ENCODE measurements around the gene PRR23C.
"Not testable (repeated sequence)": the region's sequence is repeated elsewhere in the genome, so short reads cannot be mapped to it uniquely, and the experiment has no call there.

PRR23C gene

DNA sequence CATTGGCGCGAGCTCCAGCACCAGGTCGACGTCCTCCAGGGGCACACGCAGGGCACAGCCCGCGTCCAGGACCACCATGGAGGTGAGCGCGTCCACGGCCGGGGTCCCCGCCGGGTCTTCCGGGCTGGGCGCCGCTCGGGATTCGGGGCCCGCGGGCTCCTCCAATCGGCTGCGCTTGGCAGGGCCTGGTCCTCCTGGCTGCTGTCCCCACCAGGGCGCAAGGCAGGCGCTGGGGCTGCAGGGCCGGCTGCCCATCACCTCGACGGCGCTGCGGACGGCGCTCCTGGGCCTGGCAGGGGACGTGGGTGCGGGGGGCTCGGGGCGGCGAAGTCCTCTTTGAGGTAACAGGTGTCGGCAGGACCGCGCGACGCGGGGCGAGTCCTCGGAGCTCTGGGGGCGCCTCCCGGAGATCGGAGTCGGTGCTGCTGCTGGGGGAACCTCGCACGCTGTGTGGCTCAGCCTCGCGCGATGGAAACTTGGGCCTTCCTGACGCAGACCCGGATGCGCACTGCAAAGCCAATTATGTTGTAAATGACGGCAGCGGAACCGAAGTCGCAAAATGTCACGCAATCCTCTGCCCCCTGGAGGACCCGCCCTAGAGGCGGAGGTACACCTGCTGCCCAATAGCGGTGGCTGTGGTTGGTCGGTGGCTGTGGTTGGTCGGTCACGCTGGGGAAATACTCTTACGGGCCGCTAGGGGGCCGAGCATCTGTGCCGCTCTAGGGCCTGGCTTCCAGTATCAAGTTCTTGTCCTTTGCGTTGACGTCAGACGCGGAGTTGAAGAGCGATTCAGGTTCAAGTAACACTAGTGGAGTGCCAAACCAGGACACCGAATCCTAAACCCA is at the start of gene PRR23C:
PRR23C (minus strand) TSS at position 527 of the 845 bp plus-strand sequence; CDS start at position 255, 272 bp downstream.
- no peak for DNase-seq

DNA sequence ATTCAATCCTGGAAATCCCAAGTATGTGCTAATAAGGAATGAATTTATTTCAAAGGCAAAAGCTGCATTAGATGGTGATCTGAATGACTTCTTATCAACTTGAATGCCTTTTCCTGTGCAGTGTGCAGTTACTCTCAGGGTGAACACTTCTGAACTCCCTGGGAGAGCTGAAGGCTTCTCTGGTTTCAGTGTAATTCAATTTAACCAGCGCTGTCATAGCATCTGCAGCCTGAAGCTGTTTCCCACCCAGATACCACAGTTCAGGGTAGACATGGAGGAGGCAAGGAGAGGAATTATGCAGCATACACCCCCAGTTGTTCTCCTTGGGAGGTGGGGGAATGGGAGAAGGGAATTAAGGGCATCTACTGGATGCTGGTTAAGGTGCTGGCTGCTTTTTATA is 49.1 kb upstream of the PRR23C start:
- DNase-seq: no peak

DNA sequence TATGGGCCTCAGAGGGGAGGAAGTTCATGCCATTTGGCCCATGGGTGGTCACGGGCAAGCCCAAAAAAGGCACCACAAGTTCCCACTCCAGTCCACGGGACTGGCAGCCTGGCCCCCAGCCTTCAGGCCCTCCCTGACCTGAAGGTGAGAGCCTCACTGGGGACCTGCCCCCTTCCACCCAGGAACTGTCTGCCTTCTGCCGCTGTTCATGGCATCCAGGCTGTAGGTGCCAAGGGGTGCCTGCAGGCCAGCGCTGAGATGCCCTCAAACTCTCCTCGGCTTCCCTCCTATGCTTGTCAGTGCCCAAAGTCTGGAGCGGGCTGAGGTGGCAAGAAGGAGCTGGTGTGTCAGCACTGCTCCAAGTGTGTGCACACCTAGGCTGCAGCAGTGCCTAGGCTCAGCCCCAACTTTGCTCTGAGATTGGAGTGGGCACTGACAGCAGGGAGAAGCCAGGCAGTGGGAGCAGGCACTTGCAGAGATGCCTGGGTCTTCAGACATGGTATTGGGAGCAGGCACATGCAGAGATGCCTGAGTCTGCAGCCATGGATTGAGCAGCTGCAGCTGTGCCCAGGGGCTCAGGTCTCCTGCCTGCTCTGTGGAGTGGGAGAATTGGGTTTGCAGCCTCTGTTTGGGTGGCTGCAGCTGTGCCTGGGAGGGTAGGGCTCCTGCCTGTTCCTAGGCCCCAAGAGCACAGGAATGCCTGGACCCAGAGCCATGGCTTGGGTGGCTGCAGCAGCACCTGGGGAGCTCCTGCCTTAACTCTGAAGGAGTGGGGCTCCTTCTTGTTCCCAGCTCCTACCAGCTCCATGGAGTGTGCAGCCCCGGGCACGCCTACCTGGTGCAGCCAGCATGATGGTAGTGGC is 44.0 kb upstream of the PRR23C start:
- no peak for DNase-seq

DNA sequence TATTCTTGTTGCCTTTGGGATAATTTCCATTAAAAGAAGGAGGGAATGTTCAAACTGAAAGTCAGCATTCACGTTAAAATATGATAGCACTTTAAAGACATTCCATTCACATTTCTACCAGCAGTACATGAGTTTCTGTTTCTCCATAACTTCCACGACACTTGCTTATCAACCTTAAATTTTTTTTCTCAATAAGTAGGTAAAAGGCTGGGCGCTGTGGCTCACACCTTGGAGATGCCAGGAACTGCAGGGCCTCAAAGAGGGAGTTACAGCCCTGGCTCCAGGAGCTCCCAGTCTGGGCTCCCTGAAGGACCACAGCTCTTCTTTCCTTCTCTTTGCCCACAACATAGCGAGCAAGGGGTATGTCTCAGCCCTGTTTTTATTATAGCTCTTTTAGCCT is 42.9 kb upstream of the PRR23C start:
- no peak for DNase-seq

DNA sequence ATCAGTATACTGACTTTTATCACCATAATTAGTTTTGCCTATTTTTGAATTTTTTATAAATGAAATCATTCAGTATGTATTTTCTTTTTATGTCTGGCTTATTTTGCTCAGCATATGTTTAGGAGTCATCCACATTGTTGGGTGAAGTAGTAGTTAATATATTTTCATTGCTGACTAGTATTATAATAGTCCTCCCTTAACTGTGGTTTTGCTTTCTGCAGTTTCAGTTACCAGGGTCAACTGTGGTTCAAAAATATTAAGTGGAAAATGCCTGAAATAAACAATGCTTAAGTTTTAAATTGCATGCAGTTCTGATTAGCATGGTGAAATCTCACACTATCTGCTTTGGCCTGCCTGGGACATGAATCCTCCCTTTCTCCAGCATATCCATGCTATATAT is 39.5 kb upstream of the PRR23C start:
- no peak for DNase-seq

DNA sequence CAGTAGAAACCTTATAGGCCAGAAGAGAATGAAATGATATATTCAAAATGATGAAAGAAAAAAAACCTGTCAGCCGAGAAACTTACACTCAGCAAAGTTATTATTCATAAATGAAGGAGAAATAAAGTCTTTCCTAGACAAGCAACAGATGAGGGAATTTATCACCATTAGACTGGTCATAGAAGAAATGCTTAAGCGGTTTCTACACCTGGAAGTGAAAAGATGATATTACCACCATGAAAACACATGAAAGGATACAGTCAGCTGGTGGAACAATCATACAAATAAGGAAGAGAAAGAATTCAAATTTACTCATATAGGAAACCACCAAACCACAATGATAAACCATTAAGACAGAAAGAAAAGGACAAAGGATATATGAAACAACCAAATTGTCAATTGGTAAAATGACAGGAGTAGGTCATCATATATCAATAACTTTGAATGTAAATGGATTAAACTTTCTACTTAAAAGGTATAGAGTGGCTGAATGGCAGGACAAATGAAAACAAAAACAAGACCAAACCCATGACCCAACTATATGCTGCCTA is 29.9 kb upstream of the PRR23C start:
- DNase-seq: no peak

DNA sequence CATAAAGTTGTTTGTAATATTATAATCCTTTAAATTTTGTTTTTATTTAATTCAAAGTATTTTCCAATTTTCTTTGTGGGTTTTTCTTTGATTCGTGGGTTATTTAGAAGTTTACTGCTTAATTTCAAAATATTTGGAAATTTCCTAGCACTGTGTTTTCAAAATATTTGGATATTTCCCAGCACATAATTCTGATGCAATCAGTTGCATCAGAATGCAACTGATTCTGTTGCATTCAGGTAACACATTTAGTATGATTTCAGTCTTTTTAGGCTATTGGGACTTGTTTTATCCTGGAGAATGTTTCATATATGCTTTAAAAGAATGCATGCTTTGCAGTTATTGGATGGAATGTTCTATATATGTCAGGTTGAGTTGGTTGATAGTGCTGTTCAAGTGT is 18.2 kb upstream of the PRR23C start:
- no peak for DNase-seq

DNA sequence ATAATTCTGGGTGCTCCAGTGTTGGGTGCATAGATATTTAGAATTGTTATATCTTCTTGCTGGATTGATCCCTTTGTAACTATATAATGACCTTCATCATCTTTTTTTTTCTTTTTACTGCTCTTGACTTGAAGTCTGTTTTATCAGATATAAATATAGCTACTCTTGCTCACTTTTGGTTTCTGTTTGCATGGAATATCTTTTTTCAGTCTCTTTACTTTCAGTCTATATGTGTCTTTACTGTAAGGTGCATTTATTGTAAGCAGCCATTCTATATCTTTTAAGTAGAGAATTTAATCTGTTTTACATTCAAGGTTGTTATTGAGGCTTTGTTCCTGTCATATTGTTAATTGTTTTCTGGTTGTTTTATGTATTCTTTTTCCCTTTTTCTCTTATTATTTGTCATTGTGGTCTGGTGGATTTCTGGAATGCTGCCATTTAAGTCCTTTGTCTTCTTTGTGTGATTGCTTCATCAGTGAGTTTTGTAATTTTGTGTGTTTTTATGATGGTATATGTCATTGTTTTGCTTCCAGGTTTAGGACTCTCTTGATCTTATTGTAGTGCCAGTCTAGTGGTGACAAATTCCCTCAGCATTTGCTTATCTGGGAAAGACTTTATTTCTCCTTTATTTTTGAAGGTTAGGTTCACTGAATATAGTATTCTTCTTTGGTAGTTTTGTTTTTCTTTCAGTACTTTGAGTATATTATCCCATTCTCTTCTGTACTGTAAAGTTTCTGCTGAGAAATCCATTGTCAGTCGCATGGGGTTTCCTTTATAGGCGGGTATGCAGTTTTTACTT is 8.3 kb upstream of the PRR23C start:
- DNase-seq: no peak

DNA sequence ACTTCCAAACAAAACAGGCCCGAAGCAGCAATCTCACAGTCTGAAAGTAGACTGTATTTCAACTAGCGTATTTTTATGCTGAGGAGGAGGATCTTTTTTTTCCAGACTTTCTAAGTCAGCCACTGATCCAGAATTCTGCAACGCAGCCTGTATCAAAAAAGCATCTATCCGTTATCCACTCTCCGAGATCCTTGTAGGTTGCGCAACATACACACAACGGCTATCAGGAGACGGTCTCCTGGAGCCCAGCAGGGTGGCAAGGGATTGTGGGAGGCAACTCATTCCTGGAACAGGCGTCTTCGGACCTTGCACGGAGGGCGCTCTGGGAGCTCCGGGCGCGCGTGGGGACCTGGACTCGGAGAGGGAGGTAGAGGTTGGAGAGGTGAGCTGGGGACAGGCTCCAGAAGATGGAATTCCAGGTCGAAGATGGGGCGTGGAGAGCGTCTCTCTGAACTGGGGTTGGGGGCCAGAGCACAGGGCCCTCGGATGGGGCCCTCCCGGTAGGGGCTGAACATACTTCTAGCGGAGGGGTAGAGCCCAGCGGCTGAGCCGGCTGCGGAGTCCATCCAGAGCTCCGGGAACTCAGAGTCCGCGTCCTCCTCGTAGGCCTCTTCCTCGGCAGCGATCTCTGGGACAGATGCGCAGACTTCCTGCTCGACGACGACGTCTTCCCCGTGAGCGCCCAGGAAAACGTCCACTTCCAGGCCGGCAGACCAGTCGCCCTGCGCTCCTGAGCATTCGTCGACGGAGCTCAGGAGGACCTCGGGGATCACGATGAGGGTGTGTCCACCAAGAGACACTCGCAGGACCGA is 932 bp downstream of the PRR23C start:
- no peak for DNase-seq

DNA sequence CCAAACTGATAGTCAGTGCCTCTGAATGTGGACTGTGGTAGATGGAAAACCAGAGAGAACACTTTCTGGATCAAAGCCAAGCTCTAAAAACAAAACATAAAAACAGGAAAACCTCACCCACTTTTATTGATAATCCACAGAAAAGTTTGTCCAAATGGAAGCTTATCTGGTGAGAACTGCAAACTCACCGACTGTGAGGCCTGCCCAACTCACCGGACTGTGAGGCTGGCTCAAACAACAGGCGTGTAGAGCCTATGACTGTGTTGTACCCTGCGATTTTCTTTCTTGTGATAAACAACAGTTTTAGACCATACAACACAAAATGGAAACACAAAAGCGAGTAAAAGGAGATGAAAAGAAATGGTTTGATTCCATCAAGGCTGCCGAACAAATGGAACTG is 7.2 kb downstream of the PRR23C start:
- no peak for DNase-seq

DNA sequence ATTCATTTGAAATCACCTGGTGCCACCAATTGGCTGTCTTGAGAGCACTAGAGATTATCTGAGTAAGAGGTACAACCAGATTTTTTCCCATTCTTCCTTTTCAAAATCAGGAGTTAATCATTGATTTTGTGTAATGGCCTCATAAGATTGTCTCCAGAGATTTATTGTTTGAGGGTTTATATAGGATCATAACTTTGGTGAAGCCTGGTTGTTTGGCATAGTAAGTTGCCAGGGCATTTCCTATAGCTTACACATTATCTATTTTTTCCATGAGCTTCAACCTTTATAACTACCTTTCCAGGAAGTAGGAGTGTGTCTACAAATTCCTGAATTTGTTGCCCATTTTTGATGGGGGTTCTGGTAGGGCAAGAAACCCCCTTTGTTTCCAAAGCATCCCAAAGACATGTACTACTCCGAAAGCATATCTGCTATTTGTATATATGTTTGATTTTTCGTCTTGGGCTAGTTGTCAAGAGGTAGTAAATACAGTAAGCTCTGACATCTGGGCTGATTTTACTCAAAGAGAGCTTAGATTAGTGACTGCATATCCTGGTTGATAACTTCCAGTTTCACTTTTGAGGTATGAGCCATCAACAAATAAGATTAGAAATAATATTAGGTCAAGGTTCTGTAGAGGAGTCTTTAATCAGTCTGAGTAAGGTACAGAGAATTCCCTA is 12.2 kb downstream of the PRR23C start:
- DNase-seq: no peak

DNA sequence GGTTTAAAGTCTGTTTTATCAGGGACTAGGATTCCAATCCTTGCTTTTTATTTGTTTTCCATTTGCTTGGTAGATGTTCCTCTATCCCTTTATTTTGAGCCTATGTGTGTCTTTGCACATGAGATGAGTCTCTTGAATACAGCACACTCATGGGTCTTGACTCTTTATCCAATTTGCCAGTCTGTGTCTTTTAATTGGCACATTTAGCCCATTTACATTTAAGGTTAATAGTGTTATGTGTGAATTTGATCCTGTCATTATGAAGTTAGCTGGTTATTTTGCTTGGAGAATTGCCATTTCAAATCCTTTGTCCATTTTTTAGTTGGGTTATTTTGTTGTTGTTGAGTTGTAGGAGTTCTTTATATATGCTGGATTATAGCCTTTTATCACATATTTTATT is 14.1 kb downstream of the PRR23C start:
- not testable (repeated sequence) for DNase-seq

DNA sequence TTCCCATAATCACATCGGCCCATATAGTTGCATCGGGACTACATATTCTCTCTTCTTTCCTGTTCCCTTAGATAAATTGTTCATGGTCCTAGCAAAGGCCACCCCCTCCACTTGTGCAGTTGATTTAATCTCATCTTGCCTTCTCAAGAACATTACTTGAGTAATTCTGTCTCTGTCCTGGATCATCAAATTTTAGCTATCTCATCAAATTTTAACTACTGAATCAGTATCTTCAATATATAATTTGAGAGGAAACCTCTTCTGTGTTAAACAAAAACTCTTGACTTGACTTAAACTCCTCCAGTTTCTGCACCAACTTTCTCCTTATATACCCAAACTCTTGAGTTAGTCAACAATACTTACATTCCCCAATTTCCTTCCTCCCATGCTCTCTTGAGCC is 19.7 kb downstream of the PRR23C start:
- no peak for DNase-seq

DNA sequence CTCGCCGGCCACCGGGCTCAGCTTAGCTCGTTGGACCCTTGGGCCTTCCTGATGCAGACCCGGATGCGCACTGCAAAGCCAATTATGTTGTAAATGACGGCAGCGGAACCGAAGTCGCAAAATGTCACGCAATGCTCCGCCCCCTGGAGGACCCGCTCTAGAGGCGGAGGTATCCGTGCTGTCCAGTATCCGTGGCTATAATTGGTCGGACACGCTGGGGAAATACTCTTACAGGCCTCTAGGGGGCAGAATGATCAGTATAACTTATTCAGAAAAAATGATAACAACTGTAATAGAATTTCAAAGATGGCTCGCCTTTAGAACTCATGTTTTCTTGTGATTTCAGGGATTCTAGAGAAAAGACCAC is 23.8 kb downstream of the PRR23C start, which contains the start of gene PRR23B:
PRR23B (minus strand) TSS at position 59 of the 367 bp plus-strand sequence. CDS start 265 bp downstream, outside the sequence.
- no peak for DNase-seq

DNA sequence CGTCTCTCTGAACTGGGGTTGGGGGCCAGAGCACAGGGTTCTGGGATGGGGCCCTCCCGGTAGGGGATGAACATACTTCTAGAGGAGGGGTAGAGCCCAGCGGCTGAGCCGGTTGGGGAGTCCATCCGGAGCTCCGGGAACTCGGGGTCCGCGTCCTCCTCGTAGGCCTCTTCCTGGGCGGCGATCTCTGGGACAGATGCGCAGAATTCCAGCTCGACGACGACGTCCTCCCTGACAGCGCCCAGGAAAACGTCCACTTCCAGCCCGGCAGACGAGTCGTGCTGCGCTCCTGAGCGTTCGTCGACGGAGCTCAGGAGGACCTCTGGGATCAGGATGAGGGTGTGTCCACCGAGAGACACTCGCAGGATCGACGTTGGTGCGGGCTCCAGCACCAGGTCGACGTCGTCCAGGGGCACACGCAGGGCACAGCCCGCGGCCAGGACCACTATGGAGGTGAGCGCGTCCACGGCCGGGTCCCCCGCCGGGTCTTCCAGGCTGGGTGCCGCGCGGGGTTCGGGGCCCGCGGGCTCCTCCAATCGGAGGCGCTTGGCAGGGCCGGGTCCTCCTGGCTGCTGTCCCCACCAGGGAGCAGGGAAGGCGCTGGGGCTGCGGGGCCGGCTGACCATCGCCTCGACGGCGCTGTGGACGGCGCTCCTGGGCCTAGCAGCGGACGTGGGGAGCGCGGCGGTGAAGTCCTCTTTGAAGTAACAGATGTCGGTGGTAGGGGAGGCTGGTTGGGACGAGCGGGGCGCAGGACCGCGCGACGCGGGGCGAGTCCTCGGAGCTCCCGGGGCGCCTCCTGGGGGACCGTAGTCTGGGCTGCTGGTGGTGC is 24.4 kb downstream of the PRR23C start:
- DNase-seq: no peak

DNA sequence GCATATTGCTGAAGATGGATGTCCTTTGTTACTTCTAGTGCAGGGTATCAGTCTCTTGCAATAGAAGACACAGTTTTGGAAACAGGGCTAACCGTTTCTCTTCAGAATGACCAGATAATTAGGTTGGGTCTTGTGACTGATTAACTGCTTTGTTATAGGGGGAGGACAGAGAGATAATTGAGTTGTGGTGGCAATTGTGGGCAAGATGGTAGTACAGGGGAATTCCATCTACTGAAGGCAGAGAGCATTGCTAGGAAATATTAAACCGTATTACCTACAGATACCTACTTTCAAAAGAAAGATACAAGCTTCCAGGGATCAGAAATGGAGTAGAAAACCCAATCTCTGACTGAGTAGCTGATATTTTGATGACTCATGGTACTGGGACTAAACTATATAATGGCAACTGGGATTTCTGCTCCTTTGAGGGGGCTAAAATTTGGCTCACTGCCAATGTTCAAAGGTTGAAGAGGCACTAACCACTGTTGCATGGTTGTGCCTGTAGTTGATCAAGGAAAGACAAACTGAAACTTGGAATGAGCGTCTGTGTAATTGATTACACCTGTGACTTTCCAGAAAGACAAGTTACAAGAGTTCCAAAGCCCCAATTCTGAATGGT is 28.2 kb downstream of the PRR23C start:
- DNase-seq: no peak

DNA sequence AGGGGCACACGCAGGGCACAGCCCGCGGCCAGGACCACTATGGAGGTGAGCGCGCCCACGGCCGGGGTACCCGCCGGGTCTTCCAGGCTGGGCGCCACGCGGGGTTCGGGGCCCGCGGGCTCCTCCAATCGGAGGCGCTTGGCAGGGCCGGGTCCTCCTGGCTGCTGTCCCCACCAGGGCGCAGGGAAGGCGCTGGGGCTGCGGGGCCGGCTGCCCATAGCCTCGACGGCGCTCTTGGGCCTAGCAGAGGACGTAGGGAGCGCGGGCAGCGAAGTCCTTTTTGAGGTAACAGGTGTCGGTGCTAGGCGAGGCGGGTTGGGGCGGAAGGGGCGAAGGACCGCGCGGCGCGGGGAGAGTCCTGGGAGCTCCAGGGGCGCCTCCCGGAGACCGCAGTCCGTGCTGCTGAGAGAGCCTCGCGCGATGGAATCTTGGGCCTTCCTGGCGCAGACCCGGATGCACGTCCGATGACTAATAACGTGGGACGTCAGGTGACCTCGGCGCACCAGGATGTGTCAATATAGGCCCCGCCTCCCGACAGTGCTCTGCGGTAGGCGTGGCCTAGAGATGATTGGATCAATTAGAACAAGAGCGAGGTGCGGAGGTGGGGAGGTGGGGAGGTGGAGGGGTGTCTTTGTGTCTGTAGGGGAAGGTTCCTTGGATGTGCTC is 38.5 kb downstream of the PRR23C start, which contains the start of gene PRR23A:
PRR23A (minus strand) TSS at position 218 of the 666 bp plus-strand sequence; CDS start at position 218, 0 bp downstream.
- no peak for DNase-seq

DNA sequence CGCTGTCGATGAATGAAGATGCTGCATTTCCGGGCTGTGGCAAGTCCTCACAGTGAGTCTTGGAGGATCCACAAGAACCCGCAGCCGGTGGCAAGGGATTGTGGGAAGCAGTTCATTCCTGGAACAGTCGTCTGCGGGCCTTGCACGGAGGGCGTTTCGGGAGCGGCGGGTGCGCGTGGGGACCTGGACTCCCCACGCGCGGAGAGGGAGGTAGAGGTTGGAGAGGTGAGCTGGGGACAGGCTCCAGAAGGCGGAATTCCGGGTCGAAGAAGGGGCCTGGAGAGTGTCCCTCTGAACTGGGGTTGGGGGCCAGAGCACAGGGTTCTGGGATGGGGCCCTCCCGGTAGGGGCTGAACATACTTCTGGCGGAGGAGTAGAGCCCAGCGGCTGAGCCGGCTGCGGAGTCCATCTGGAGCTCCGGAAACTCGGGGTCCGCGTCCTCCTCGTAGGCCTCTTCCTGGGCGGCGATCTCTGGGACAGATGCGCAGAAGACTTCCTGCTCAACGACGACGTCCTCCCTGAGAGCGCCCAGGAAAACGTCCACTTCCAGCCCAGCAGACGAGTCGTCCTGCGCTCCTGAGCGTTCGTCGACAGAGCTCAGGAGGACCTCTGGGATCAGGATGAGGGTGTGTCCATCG is 39.2 kb downstream of the PRR23C start:
- DNase-seq: no peak

DNA sequence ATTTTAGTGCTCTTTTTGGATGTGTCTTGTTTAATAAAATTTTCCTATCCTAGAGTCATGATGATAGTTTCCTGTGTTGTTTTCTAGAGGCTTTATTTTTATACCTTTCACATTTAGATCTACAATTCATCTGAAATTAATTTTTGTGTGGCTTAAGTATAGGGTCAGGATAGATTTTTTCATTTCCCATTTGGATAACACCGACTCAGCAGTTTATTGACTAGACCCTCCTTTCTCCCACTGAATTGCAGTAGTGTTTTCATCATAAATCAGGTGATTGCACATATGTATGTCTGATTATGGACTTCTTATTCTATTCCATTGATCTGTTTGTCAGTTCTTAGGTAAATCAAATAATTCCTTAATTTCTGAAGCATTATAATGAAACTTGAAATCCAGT is 49.0 kb downstream of the PRR23C start:
- no peak for DNase-seq

All from activated CD4-positive, alpha-beta T cell treated with anti-CD3 and anti-CD28 coated beads, Interleukin-2, amount 50 U/mL, for 4 hours (primary cell).